ENCODE results near the gene ENG.

ENG gene

GRCh38 chr9:127770583-127770904, 83.9 kb downstream of the ENG start:
- H3K4me1 ChIP-seq (ENCODE audit: control insufficient read depth in 5 of 5, insufficient read depth in 5 of 5, low read length in 5 of 5), result peaks cover 10 to 55% (median 34%) of the 10 kb centered on the region in 5 donors
- H3K27me3 ChIP-seq (ENCODE audit: control insufficient read depth in 5 of 5, insufficient read depth in 4 of 5, low read length in 5 of 5), result no peaks in the 10 kb centered on the region
- H3K9ac ChIP-seq (ENCODE audit: low read length in 5 of 5), result peak overlapping the region in 4 of 5 donors; percentile 26 to 68 (median 63)
- H3K36me3 ChIP-seq (ENCODE audit: control insufficient read depth in 5 of 5, insufficient read depth in 5 of 5, low read length in 5 of 5), result peaks cover 0 to 5% (median 0%) of the 10 kb centered on the region in 5 donors
- H3K9me3 ChIP-seq (ENCODE audit: control insufficient read depth in 5 of 5, low read length in 5 of 5), result no peaks in the 10 kb centered on the region
- peak overlapping the region; percentile 66 to 79 (median 72) for H3K4me3 ChIP-seq (ENCODE audit: low read depth in 1 of 5, low read length in 5 of 5)
- H3K27ac ChIP-seq (ENCODE audit: low read depth, low read length), result peak overlapping the region; percentile 82

- H3K9me3 ChIP-seq (ENCODE audit: control insufficient read depth in 5 of 5, low read length in 5 of 5), result no peaks in the 10 kb centered on the region
- peak overlapping the region; percentile 66 to 79 (median 72) for H3K4me3 ChIP-seq (ENCODE audit: low read depth in 1 of 5, low read length in 5 of 5)
- H3K27ac ChIP-seq (ENCODE audit: low read depth, low read length), result peak overlapping the region; percentile 82
- peaks cover 0 to 5% (median 0%) of the 10 kb centered on the region in 5 donors for H3K36me3 ChIP-seq (ENCODE audit: control insufficient read depth in 5 of 5, insufficient read depth in 5 of 5, low read length in 5 of 5)
- peak overlapping the region in 3 of 5 donors; percentile 66 to 72 (median 68) for H3K9ac ChIP-seq (ENCODE audit: low read length in 5 of 5)
- H3K4me1 ChIP-seq (ENCODE audit: control insufficient read depth in 5 of 5, insufficient read depth in 5 of 5, low read length in 5 of 5), result peaks cover 11 to 60% (median 34%) of the 10 kb centered on the region in 5 donors
- H3K27me3 ChIP-seq (ENCODE audit: control insufficient read depth in 5 of 5, insufficient read depth in 4 of 5, low read length in 5 of 5), result no peaks in the 10 kb centered on the region
Measured at GRCh38 chr9:127769929-127770582, 84.4 kb downstream of the ENG start.

- H3K27ac ChIP-seq (ENCODE audit: low read depth, low read length), result peak overlapping the region; percentile 82
Measured at GRCh38 chr9:127769101-127769500, 85.4 kb downstream of the ENG start.

GRCh38 chr9:127768698-127769097, 85.8 kb downstream of the ENG start:
- peak overlapping the region in 2 of 5 donors; percentile 7 to 74 for H3K9ac ChIP-seq (ENCODE audit: low read length in 5 of 5)
- no peaks in the 10 kb centered on the region for H3K9me3 ChIP-seq (ENCODE audit: control insufficient read depth in 5 of 5, low read length in 5 of 5)
- H3K36me3 ChIP-seq (ENCODE audit: control insufficient read depth in 5 of 5, insufficient read depth in 5 of 5, low read length in 5 of 5), result peaks cover 0 to 5% (median 0%) of the 10 kb centered on the region in 5 donors
- peak overlapping the region; percentile 82 for H3K27ac ChIP-seq (ENCODE audit: low read depth, low read length)
- H3K4me1 ChIP-seq (ENCODE audit: control insufficient read depth in 5 of 5, insufficient read depth in 5 of 5, low read length in 5 of 5), result peaks cover 12 to 73% (median 43%) of the 10 kb centered on the region in 5 donors
- H3K4me3 ChIP-seq (ENCODE audit: low read depth in 1 of 5, low read length in 5 of 5), result peak overlapping the region in 3 of 5 donors; percentile 31 to 47 (median 33)
- no peaks in the 10 kb centered on the region for H3K27me3 ChIP-seq (ENCODE audit: control insufficient read depth in 5 of 5, insufficient read depth in 4 of 5, low read length in 5 of 5)

More at GRCh38 chr9:127769101-127769500, 85.4 kb downstream of the ENG start:
- H3K27me3 ChIP-seq (ENCODE audit: control insufficient read depth in 5 of 5, insufficient read depth in 4 of 5, low read length in 5 of 5), result no peaks in the 10 kb centered on the region
- H3K9me3 ChIP-seq (ENCODE audit: control insufficient read depth in 5 of 5, low read length in 5 of 5), result no peaks in the 10 kb centered on the region
- H3K4me1 ChIP-seq (ENCODE audit: control insufficient read depth in 5 of 5, insufficient read depth in 5 of 5, low read length in 5 of 5), result peaks cover 12 to 69% (median 39%) of the 10 kb centered on the region in 5 donors
- peak overlapping the region in 2 of 5 donors; percentile 33 to 47 for H3K4me3 ChIP-seq (ENCODE audit: low read depth in 1 of 5, low read length in 5 of 5)
- peak overlapping the region in 2 of 5 donors; percentile 7 to 74 for H3K9ac ChIP-seq (ENCODE audit: low read length in 5 of 5)
- peaks cover 0 to 5% (median 0%) of the 10 kb centered on the region in 5 donors for H3K36me3 ChIP-seq (ENCODE audit: control insufficient read depth in 5 of 5, insufficient read depth in 5 of 5, low read length in 5 of 5)

GRCh38 chr9:127767909-127768331, 86.5 kb downstream of the ENG start:
- Histone ChIP-seq H3K4me1 (ENCODE audit: control insufficient read depth in 5 of 5, insufficient read depth in 5 of 5, low read length in 5 of 5) (peaks cover 12 to 81% (median 50%) of the 10 kb centered on the region in 5 donors), H3K9ac (ENCODE audit: low read length in 5 of 5) (peak overlapping the region in 2 of 5 donors; percentile 32 to 74), H3K4me3 (ENCODE audit: low read depth in 1 of 5, low read length in 5 of 5) (peak overlapping the region in 3 of 5 donors; percentile 31 to 47 (median 33)), H3K27ac (ENCODE audit: low read depth, low read length) (peak overlapping the region; percentile 82), H3K27me3 (ENCODE audit: control insufficient read depth in 5 of 5, insufficient read depth in 4 of 5, low read length in 5 of 5) (no peaks in the 10 kb centered on the region), H3K36me3 (ENCODE audit: control insufficient read depth in 5 of 5, insufficient read depth in 5 of 5, low read length in 5 of 5) (peaks cover 0 to 5% (median 0%) of the 10 kb centered on the region in 5 donors), H3K9me3 (ENCODE audit: control insufficient read depth in 5 of 5, low read length in 5 of 5) (no peaks in the 10 kb centered on the region)

- Histone ChIP-seq H3K4me1 (ENCODE audit: control insufficient read depth in 5 of 5, insufficient read depth in 5 of 5, low read length in 5 of 5) (peaks cover 12 to 86% (median 55%) of the 10 kb centered on the region in 5 donors), H3K4me3 (ENCODE audit: low read depth in 1 of 5, low read length in 5 of 5) (peak overlapping the region in 3 of 5 donors; percentile 31 to 47 (median 33))
Measured at GRCh38 chr9:127767410-127767809, 87.0 kb downstream of the ENG start.

GRCh38 chr9:127765418-127765817, 89.0 kb downstream of the ENG start:
- H3K9ac ChIP-seq (ENCODE audit: low read length in 5 of 5), result peak overlapping the region in 1 of 5 donors; percentile 51
- H3K4me1 ChIP-seq (ENCODE audit: control insufficient read depth in 5 of 5, insufficient read depth in 5 of 5, low read length in 5 of 5), result peaks cover 8 to 92% (median 46%) of the 10 kb centered on the region in 5 donors
- H3K27ac ChIP-seq (ENCODE audit: low read depth, low read length), result peak overlapping the region; percentile 82
- H3K9me3 ChIP-seq (ENCODE audit: control insufficient read depth in 5 of 5, low read length in 5 of 5), result no peaks in the 10 kb centered on the region
- H3K4me3 ChIP-seq (ENCODE audit: low read depth in 1 of 5, low read length in 5 of 5), result no peak overlapping the region
- peaks cover 0 to 2% (median 0%) of the 10 kb centered on the region in 5 donors for H3K27me3 ChIP-seq (ENCODE audit: control insufficient read depth in 5 of 5, insufficient read depth in 4 of 5, low read length in 5 of 5)
- peaks cover 0 to 5% (median 0%) of the 10 kb centered on the region in 5 donors for H3K36me3 ChIP-seq (ENCODE audit: control insufficient read depth in 5 of 5, insufficient read depth in 5 of 5, low read length in 5 of 5)

More at GRCh38 chr9:127767410-127767809, 87.0 kb downstream of the ENG start:
- H3K9me3 ChIP-seq (ENCODE audit: control insufficient read depth in 5 of 5, low read length in 5 of 5), result no peaks in the 10 kb centered on the region
- peaks cover 0 to 5% (median 0%) of the 10 kb centered on the region in 5 donors for H3K36me3 ChIP-seq (ENCODE audit: control insufficient read depth in 5 of 5, insufficient read depth in 5 of 5, low read length in 5 of 5)
- no peaks in the 10 kb centered on the region for H3K27me3 ChIP-seq (ENCODE audit: control insufficient read depth in 5 of 5, insufficient read depth in 4 of 5, low read length in 5 of 5)
- peak overlapping the region; percentile 82 for H3K27ac ChIP-seq (ENCODE audit: low read depth, low read length)
- H3K9ac ChIP-seq (ENCODE audit: low read length in 5 of 5), result peak overlapping the region in 3 of 5 donors; percentile 7 to 74 (median 32)

Data from subcutaneous abdominal adipose tissue (tissue), 5 donors.